ENCODE results near the gene CDKN1C.

CDKN1C gene

DNA sequence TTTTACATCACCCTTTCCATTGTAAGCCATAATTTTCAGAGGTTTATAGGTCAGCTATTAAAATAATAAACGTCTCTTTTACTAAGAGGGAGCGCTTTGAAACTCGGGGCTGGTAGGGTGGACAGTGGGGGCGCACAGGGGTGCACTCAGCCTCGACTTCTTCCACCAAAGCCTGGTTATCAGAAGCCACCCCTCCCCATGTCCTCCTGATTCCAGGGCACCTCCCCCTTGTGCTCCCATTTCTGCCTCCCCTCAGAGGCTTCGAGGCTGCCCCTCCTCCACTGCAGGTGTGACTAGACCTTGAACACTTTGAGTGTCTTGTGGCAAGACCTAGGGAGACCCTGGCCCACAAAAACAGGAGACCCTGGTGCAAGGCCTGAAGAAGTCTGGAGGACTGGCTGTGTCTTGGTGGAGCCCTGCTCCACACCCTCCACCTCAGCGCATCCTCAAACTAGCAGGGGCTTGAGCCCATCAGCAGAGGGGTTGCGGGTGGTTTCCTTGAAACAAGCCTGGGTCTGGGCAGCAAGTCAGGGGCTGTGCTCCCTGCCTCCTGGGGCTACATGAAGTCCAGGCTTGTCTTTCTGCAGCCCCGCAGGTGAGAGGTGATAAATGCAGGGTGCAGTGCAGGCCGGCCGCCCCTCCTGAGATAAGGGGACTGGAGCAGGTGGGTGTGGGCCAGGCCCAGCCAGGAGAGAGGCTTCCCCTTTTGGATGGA, 3.0 kb downstream of the CDKN1C start:
- Histone ChIP-seq H3K4me3 (ENCODE audit: low read length) (peak overlapping the region; percentile 30), H3K9me3 (ENCODE audit: control insufficient read depth, low read depth, low read length) (no peaks in the 10 kb centered on the region), H3K4me1 (ENCODE audit: control insufficient read depth, low read depth, low read length) (peaks cover 18% of the 10 kb centered on the region), H3K27me3 (ENCODE audit: control insufficient read depth, insufficient read depth, low read length) (peaks cover 75% of the 10 kb centered on the region), H3K9ac (ENCODE audit: low read length) (no peak overlapping the region), H3K36me3 (ENCODE audit: control insufficient read depth, low read depth, low read length) (no peaks in the 10 kb centered on the region), H3K27ac (ENCODE audit: low read length) (no peak overlapping the region)

GRCh38 chr11:2881981-2882375, 3.6 kb downstream of the CDKN1C start:
- Histone ChIP-seq H3K27me3 (ENCODE audit: control insufficient read depth, insufficient read depth, low read length) (peaks cover 70% of the 10 kb centered on the region), H3K9ac (ENCODE audit: low read length) (no peak overlapping the region), H3K4me1 (ENCODE audit: control insufficient read depth, low read depth, low read length) (peaks cover 15% of the 10 kb centered on the region), H3K27ac (ENCODE audit: low read length) (no peak overlapping the region), H3K4me3 (ENCODE audit: low read length) (no peak overlapping the region), H3K9me3 (ENCODE audit: control insufficient read depth, low read depth, low read length) (no peaks in the 10 kb centered on the region), H3K36me3 (ENCODE audit: control insufficient read depth, low read depth, low read length) (no peaks in the 10 kb centered on the region)

DNA sequence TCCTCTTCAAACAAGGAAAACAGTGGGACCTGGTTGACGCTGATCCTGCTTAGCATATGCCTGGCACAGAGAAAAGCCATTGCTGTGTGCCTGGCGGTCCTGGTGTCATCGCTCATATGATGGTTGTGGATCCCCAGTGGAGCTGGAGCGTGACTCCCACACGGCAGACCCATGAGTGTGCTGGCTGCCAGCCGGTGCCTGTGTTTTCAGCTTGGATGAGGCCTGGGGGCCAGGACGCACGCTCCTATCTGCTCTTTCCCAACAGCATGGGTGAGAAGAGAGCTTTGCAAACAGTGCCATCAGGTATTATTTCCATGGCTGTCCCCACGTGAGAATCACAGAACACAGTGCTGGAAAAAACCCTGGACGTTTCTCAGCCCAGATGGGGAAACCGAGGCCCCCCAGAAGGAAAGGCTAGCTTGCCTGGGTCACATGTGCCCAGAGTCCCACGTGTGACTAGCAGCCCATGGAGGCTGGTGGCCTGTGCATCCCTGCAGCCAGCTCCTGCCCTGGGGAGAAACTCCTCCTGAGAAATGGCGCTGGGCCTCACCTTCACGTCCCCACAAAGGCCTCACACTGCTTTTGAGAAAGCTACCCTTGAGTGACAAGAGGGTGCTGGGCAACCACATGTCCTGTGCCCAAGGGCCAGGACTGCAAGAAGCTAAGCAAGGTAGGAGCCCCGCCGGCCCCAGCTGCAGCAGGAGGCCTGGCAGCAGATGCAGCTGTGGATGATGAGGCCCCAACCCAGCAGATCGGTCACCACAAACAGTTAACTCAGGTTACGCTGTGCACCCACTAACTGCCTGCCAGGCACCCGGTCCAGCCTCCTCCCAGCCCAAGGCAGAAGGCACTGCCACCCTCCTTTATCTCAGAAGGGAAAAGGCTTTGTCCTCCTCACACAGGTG, 4.2 kb downstream of the CDKN1C start:
- Histone ChIP-seq H3K9ac (ENCODE audit: low read length) (no peak overlapping the region), H3K36me3 (ENCODE audit: control insufficient read depth, low read depth, low read length) (no peaks in the 10 kb centered on the region), H3K9me3 (ENCODE audit: control insufficient read depth, low read depth, low read length) (no peaks in the 10 kb centered on the region), H3K27ac (ENCODE audit: low read length) (no peak overlapping the region), H3K27me3 (ENCODE audit: control insufficient read depth, insufficient read depth, low read length) (peaks cover 63% of the 10 kb centered on the region), H3K4me1 (ENCODE audit: control insufficient read depth, low read depth, low read length) (peaks cover 9% of the 10 kb centered on the region), H3K4me3 (ENCODE audit: low read length) (no peak overlapping the region)

- Histone ChIP-seq H3K36me3 (ENCODE audit: control insufficient read depth, low read depth, low read length) (no peaks in the 10 kb centered on the region), H3K9me3 (ENCODE audit: control insufficient read depth, low read depth, low read length) (no peaks in the 10 kb centered on the region), H3K9ac (ENCODE audit: low read length) (no peak overlapping the region), H3K27ac (ENCODE audit: low read length) (no peak overlapping the region), H3K27me3 (ENCODE audit: control insufficient read depth, insufficient read depth, low read length) (peaks cover 65% of the 10 kb centered on the region), H3K4me3 (ENCODE audit: low read length) (no peak overlapping the region), H3K4me1 (ENCODE audit: control insufficient read depth, low read depth, low read length) (peaks cover 8% of the 10 kb centered on the region)
Measured at GRCh38 chr11:2880646-2881045, 4.9 kb downstream of the CDKN1C start.

DNA sequence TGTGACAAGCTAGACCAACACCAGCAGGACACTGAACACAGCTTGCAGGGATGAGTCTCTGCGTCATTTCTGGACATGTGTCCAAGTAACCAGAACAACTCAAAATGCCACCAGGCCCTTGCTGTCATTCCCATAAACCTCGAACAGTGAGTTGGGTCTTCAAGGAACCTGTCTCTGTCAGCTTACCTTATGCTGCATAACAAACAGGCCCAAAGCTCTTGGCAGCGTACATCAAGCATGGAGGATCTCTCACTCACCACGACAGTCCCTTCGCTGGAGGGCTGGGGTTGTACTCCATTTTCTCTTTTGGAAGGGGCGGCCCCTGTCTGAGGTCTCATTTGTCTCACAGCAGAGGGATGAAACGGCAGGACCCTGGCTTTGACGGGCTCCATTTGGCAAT, 6.8 kb downstream of the CDKN1C start:
- no peaks in the 10 kb centered on the region for H3K9me3 ChIP-seq (ENCODE audit: control insufficient read depth, low read depth, low read length)
- no peak overlapping the region for H3K27ac ChIP-seq (ENCODE audit: low read length)
- H3K9ac ChIP-seq (ENCODE audit: low read length), result no peak overlapping the region
- no peaks in the 10 kb centered on the region for H3K36me3 ChIP-seq (ENCODE audit: control insufficient read depth, low read depth, low read length)
- H3K4me1 ChIP-seq (ENCODE audit: control insufficient read depth, low read depth, low read length), result peaks cover 8% of the 10 kb centered on the region
- peaks cover 76% of the 10 kb centered on the region for H3K27me3 ChIP-seq (ENCODE audit: control insufficient read depth, insufficient read depth, low read length)
- H3K4me3 ChIP-seq (ENCODE audit: low read length), result no peak overlapping the region

- no peak overlapping the region for H3K4me3 ChIP-seq (ENCODE audit: low read length)
- H3K4me1 ChIP-seq (ENCODE audit: control insufficient read depth, low read depth, low read length), result no peaks in the 10 kb centered on the region
- H3K27ac ChIP-seq (ENCODE audit: low read length), result no peak overlapping the region
- H3K9me3 ChIP-seq (ENCODE audit: control insufficient read depth, low read depth, low read length), result no peaks in the 10 kb centered on the region
- peaks cover 63% of the 10 kb centered on the region for H3K27me3 ChIP-seq (ENCODE audit: control insufficient read depth, insufficient read depth, low read length)
- H3K9ac ChIP-seq (ENCODE audit: low read length), result no peak overlapping the region
- no peaks in the 10 kb centered on the region for H3K36me3 ChIP-seq (ENCODE audit: control insufficient read depth, low read depth, low read length)
Measured at GRCh38 chr11:2877474-2877873, 8.1 kb downstream of the CDKN1C start.

DNA sequence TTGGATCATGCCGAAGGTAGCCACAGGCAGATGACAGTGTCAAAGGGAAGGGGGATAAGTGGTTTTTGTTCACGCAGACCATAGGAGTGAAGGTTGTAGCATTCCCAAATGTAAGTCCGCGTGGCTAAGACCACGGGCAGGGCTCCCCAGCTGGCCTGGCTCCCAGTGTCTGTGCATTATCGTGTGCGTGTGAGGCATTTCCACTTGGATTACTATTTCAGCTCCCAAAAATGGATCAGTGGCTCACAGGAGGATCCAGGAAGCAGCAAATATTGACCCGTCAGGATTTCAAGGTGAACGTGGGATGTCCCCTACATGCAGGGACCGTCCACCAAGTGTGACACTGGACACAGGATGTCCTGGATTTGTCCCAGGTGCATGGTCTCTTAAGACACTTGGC, 10.6 kb downstream of the CDKN1C start:
- Histone ChIP-seq H3K9ac (ENCODE audit: low read length) (no peak overlapping the region), H3K36me3 (ENCODE audit: control insufficient read depth, low read depth, low read length) (no peaks in the 10 kb centered on the region), H3K4me3 (ENCODE audit: low read length) (no peak overlapping the region), H3K9me3 (ENCODE audit: control insufficient read depth, low read depth, low read length) (no peaks in the 10 kb centered on the region), H3K27me3 (ENCODE audit: control insufficient read depth, insufficient read depth, low read length) (peaks cover 59% of the 10 kb centered on the region), H3K27ac (ENCODE audit: low read length) (no peak overlapping the region), H3K4me1 (ENCODE audit: control insufficient read depth, low read depth, low read length) (peaks cover 11% of the 10 kb centered on the region)

DNA sequence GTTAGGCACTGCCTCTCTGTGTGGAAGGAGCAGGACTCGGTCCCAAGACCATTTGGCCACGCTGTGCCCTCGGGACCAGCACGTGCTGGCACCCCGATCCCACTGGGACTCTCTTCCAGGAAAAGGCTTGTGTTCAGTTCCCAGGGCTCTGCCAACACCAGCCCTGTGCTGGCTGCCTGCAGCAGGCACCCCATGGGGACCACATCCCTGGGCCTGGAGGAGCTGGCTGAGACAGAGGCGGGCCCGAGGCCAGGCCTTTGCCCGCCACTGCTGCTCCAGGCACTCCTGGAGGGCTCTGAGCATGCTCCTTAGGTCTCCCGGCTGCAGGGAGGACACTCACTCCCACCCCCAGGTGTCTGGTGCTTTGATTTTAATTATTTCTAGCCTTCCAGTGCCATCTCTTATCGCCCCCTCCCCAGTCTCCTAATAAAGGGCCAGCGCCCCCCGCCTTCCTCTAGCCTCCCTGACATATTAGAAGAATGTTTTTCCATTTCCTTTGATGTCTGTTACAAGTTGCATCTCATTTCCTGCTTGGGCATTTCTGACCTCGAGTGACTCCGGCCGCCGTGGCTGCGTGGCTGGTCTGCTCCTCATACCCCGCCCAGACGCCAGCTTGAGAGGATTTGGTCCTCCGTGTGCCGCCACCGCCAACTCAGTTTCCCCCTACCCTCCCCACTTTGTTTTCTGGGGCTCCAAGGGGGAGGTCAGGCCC, 14.4 kb downstream of the CDKN1C start:
- peaks cover 82% of the 10 kb centered on the region for H3K27me3 ChIP-seq (ENCODE audit: control insufficient read depth, insufficient read depth, low read length)
- H3K4me3 ChIP-seq (ENCODE audit: low read length), result no peak overlapping the region

GRCh38 chr11:2870460-2870859, 15.1 kb downstream of the CDKN1C start:
- Histone ChIP-seq H3K27ac (ENCODE audit: low read length) (no peak overlapping the region), H3K27me3 (ENCODE audit: control insufficient read depth, insufficient read depth, low read length) (peaks cover 83% of the 10 kb centered on the region), H3K9ac (ENCODE audit: low read length) (no peak overlapping the region), H3K4me1 (ENCODE audit: control insufficient read depth, low read depth, low read length) (peaks cover 27% of the 10 kb centered on the region), H3K9me3 (ENCODE audit: control insufficient read depth, low read depth, low read length) (no peaks in the 10 kb centered on the region), H3K4me3 (ENCODE audit: low read length) (no peak overlapping the region), H3K36me3 (ENCODE audit: control insufficient read depth, low read depth, low read length) (no peaks in the 10 kb centered on the region)

More for the DNA sequence above, 14.4 kb downstream of the CDKN1C start:
- H3K9ac ChIP-seq (ENCODE audit: low read length), result no peak overlapping the region
- H3K36me3 ChIP-seq (ENCODE audit: control insufficient read depth, low read depth, low read length), result no peaks in the 10 kb centered on the region
- H3K27ac ChIP-seq (ENCODE audit: low read length), result no peak overlapping the region
- peaks cover 27% of the 10 kb centered on the region for H3K4me1 ChIP-seq (ENCODE audit: control insufficient read depth, low read depth, low read length)
- no peaks in the 10 kb centered on the region for H3K9me3 ChIP-seq (ENCODE audit: control insufficient read depth, low read depth, low read length)

- no peaks in the 10 kb centered on the region for H3K9me3 ChIP-seq (ENCODE audit: control insufficient read depth, low read depth, low read length)
- no peak overlapping the region for H3K27ac ChIP-seq (ENCODE audit: low read length)
- H3K27me3 ChIP-seq (ENCODE audit: control insufficient read depth, insufficient read depth, low read length), result peaks cover 83% of the 10 kb centered on the region
- no peaks in the 10 kb centered on the region for H3K36me3 ChIP-seq (ENCODE audit: control insufficient read depth, low read depth, low read length)
- H3K4me1 ChIP-seq (ENCODE audit: control insufficient read depth, low read depth, low read length), result peaks cover 27% of the 10 kb centered on the region
- no peak overlapping the region for H3K9ac ChIP-seq (ENCODE audit: low read length)
- H3K4me3 ChIP-seq (ENCODE audit: low read length), result no peak overlapping the region
Measured at GRCh38 chr11:2869561-2870427, 15.8 kb downstream of the CDKN1C start.

DNA sequence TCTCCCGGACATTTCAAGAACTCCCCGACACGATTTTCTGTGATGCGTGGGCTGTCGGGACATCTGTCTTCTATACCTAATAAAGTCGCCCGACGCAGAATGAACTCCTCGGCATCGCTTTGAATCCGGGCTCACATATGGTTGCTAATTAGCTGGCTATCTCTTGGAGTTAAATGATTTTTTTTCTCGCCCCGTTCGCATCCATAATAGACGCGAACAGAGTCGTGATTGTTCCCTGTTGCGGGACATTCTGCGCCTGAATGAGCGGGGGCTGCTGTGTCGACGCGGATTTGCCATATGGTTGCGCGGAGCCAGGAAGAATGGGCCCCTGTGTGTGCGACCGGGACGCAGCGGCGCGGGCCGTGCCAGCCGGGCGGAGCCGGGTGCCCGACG, 16.4 kb downstream of the CDKN1C start:
- H3K4me3 ChIP-seq (ENCODE audit: low read length), result no peak overlapping the region
- H3K9ac ChIP-seq (ENCODE audit: low read length), result no peak overlapping the region
- H3K27me3 ChIP-seq (ENCODE audit: control insufficient read depth, insufficient read depth, low read length), result peaks cover 83% of the 10 kb centered on the region
- H3K9me3 ChIP-seq (ENCODE audit: control insufficient read depth, low read depth, low read length), result no peaks in the 10 kb centered on the region
- no peak overlapping the region for H3K27ac ChIP-seq (ENCODE audit: low read length)
- H3K4me1 ChIP-seq (ENCODE audit: control insufficient read depth, low read depth, low read length), result peaks cover 27% of the 10 kb centered on the region
- H3K36me3 ChIP-seq (ENCODE audit: control insufficient read depth, low read depth, low read length), result no peaks in the 10 kb centered on the region
